HG02571 (cell line): ENCODE results near the gene PRRC2B.

ENCODE experiments used
- ATAC-seq: cut with Tn5 transposase; IDR thresholded peaks from one replicate; pipeline ENCODE4 v1.9.1; 2021; ENCODE audit warnings: mild to moderate bottlenecking, moderate library complexity; ENCODE audit not compliant: unreplicated experiment

PRRC2B gene

GRCh38 chr9:131483319-131484050 is 89.6 kb downstream of the PRRC2B start:
- no peak for ATAC-seq

- no peak for ATAC-seq
Observed at GRCh38 chr9:131484051-131484445, 90.2 kb downstream of the PRRC2B start.

- no peak for ATAC-seq
Observed at GRCh38 chr9:131484560-131485185, 90.8 kb downstream of the PRRC2B start.

GRCh38 chr9:131485206-131485605 is 91.3 kb downstream of the PRRC2B start:
- no peak for ATAC-seq

- no peak for ATAC-seq
Observed at GRCh38 chr9:131485728-131486422, 92.0 kb downstream of the PRRC2B start.

- no peak for ATAC-seq
Observed at GRCh38 chr9:131487001-131487400, 93.1 kb downstream of the PRRC2B start.

- no peak for ATAC-seq
Observed at GRCh38 chr9:131487621-131488031, 93.7 kb downstream of the PRRC2B start.

GRCh38 chr9:131490514-131490913 is 96.6 kb downstream of the PRRC2B start:
- ATAC-seq, result no peak

GRCh38 chr9:131491001-131491710 is 97.3 kb downstream of the PRRC2B start:
- no peak for ATAC-seq

- no peak for ATAC-seq
Observed at GRCh38 chr9:131492070-131492469, 98.2 kb downstream of the PRRC2B start.

GRCh38 chr9:131494296-131494870 is 100.5 kb downstream of the PRRC2B start:
- no peak for ATAC-seq

- ATAC-seq, result no peak
Observed at GRCh38 chr9:131495785-131496184, 101.9 kb downstream of the PRRC2B start.

GRCh38 chr9:131496844-131497405 is 103.0 kb downstream of the PRRC2B start:
- ATAC-seq, result no peak

GRCh38 chr9:131499254-131499767 is 105.4 kb downstream of the PRRC2B start:
- no peak for ATAC-seq

GRCh38 chr9:131500377-131500776 is 106.5 kb downstream of the PRRC2B start:
- no peak for ATAC-seq

GRCh38 chr9:131500939-131501541 is 107.2 kb downstream of the PRRC2B start:
- no peak for ATAC-seq

GRCh38 chr9:131502781-131503625 is 109.1 kb downstream of the PRRC2B start, which contains the start of gene POMT1:
Gene POMT1 (plus strand): TSS chr9:131502918. CDS start chr9:131504219, 1,301 bp downstream.
- peak; percentile 81 for ATAC-seq

GRCh38 chr9:131503626-131504465 is 110.0 kb downstream of the PRRC2B start:
- ATAC-seq, result no peak
